ENCODE data around the gene HJURP.

DNA sequence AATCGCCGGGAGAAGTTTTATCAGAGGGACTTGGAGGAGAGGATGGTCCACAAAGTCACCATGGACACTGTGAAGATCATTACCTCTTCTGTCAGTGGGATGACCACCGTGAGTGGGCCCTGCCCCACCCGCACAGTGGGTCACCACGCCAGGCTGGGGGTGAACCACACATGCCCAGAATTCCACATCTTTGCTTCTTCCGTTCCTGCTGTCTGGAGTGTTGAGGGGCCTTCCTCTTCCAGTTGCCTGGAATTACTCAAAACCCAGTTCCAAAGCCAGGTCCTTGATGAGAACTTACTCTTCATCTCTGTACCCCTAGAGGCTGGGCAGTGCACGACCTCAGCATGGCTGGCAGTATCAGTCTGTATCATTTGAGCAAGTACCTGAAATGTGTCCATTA lies 54.1 kb downstream of the HJURP start:
- TF ChIP-seq, protein P1, sequence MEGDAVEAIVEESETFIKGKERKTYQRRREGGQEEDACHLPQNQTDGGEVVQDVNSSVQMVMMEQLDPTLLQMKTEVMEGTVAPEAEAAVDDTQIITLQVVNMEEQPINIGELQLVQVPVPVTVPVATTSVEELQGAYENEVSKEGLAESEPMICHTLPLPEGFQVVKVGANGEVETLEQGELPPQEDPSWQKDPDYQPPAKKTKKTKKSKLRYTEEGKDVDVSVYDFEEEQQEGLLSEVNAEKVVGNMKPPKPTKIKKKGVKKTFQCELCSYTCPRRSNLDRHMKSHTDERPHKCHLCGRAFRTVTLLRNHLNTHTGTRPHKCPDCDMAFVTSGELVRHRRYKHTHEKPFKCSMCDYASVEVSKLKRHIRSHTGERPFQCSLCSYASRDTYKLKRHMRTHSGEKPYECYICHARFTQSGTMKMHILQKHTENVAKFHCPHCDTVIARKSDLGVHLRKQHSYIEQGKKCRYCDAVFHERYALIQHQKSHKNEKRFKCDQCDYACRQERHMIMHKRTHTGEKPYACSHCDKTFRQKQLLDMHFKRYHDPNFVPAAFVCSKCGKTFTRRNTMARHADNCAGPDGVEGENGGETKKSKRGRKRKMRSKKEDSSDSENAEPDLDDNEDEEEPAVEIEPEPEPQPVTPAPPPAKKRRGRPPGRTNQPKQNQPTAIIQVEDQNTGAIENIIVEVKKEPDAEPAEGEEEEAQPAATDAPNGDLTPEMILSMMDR (IDR thresholded peaks at IDR 0.05): no peak
- TF ChIP-seq POLR2A (IDR thresholded peaks at IDR 0.05): no peak
